A549 (cell line): Measurements from ENCODE around the gene ZNF483.

ENCODE experiments used
- CEBPB ChIP-seq, 2 experiments: fragments of >200 bp in 1 of 2; sonication (Bioruptor Twin) in 1 of 2; formaldehyde crosslinking in 1 of 2; IDR thresholded peaks; 2 replicates each; pipeline ENCODE4 v1.6.1; 2012 to 2016
- CTCF ChIP-seq: fragments of >200 bp; sonication (Bioruptor Twin); formaldehyde crosslinking; IDR thresholded peaks from 3 replicates; pipeline ENCODE4 v1.5.1; 2016
- EHMT2 ChIP-seq: fragments of 200-600 bp; sonication (generic); IDR thresholded peaks from 2 replicates; pipeline ENCODE4 v1.6.1; 2016; ENCODE audit warnings: antibody characterized with exemption, low read depth, mild to moderate bottlenecking, moderate library complexity
- ESRRA ChIP-seq: fragments of 150-350 bp; IDR thresholded peaks from 2 replicates; pipeline ENCODE4 v1.6.1; 2014; ENCODE audit warnings: mild to moderate bottlenecking, low read length, borderline replicate concordance

- no peak for TF ChIP-seq EHMT2
- TF ChIP-seq CTCF = peak; percentile 87
- no peak for TF ChIP-seq CEBPB (IDR thresholded peaks at IDR 0.05)
- no peak for TF ChIP-seq ESRRA
Measured at GRCh38 chr9:111597852-111598732, 73.1 kb downstream of the ZNF483 start.
